Lower leg skin (tissue), 3 donors: ENCODE results near the gene DIS3L2.

ENCODE experiments used
- CTCF ChIP-seq, 3 donors: fragments of 450-650 bp; IDR thresholded peaks; one replicate each; pipeline ENCODE4 v1.5.1; 2016; ENCODE audit warnings: antibody characterized with exemption in 3 of 3, mild to moderate bottlenecking in 3 of 3, moderate library complexity in 2 of 3
- POLR2A ChIP-seq, 2 donors: fragments of 450-650 bp; IDR thresholded peaks; one replicate each; pipeline ENCODE4 v1.6.1; 2016 to 2017; ENCODE audit warnings: antibody characterized with exemption in 2 of 2, mild to moderate bottlenecking in 1 of 2, moderate library complexity in 1 of 2

- TF ChIP-seq CTCF (IDR thresholded peaks at IDR 0.05) (no peak), POLR2A (IDR thresholded peaks at IDR 0.05) (no peak)
These were observed 268.4 kb downstream of the DIS3L2 start for GRCh38 chr2:232229911-232230310.
